GM21447 (cell line): ENCODE results near the gene USHBP1.
"Not testable (repeated sequence)": the region's sequence is repeated elsewhere in the genome, so short reads cannot be mapped to it uniquely, and the experiment has no call there.

Experiments used
- ATAC-seq: cut with Tn5 transposase; IDR thresholded peaks from one replicate; pipeline ENCODE4 v1.9.1; 2021; ENCODE audit not compliant: unreplicated experiment

Gene USHBP1

DNA sequence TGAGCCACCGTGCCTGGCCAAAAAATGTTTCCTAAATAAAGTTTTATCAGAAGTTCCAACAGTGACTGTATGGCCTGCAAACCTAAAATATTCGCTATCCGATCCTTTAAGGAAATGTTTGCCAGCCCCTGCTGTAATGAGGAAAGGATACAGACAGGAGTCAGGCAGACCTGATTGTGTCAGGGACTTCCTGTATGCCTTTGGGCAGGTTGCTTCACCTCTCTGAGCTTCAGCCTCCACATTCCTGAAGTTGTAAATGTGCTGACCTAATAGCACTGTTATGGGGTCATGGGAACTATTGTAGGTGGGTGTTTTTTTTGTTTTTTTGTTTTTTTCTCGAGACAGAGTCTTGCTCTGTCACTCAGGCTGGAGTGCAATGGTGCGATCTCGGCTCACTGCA is 32.4 kb upstream of the USHBP1 start:
- no peak for ATAC-seq

DNA sequence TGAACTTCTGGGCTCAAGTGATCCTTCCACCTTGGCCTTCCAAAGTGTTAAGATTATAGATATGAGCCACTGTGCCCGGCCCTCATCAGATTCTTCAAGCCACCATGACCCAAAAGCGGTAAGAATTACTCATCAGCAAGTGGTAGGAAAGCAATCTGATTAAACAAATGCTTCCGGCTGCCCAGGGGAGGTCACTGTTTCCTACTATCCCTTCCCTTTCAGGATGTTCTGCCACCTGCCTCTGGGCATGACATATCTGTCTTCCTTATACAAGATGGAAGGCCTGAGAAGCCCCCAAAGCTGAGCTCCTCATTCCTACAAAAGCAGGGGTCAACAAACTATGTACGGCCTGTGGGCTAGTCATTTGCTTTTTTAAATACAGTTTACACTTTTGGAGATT is 31.7 kb upstream of the USHBP1 start:
- ATAC-seq: no peak

DNA sequence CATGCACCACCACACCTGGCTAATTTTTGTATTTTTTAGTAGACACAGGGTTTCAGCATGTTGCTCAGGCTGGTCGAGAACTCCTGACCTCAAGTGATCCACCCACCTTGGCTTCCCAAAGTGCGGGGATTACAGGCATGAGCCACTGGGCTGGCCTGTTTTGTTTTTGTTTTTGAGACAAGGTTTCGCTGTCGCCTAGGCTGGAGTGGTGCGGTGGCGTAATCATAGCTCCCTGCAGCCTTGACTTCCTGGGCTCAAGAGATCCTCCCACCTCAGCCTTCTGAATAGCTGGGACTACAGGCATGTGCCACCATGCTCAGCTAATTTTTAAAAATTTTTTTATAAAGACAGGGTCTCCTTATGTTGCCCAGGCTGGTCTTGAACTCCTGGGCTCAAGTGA is 31.0 kb upstream of the USHBP1 start:
- not testable (repeated sequence) for ATAC-seq

DNA sequence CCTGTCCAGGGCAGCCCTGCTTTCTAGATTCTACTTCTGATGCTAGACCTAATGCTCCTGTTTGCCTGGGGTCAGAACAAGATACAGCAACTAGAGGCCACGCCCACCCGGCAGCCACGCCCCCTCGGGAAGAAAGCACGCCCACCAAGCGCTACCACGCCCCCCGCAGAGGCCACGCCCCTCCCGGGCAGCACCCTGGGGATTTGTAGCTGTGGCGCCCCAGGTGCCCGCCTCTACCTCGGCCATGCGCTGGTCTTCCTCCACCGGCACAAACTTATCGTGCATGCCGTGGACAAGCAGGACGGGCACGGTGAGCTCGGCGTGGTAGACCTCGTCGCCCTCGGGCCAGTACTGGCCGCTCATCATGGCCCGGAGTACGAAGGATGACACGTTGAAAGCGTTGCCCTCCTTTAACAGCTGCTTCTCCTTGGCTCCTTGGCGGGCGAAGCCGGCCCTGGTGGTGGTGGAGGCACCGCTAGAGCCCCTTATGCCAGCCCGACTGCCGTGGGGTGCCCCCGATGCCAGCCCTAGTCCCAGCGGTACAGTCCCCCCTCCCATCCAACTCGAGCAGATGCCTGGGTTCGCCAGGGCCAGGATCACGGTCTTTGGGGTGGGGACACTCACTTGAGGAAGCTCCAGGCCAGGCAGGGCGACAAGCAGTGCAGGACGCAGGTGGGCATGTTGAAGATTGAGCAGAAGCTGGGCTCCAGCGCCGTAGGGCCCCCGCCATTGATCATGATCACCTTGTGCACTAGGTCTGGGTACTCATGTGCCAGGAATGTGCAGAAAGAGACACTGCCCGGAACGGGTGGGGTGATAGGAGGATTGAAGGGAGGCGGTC is 29.7 kb upstream of the USHBP1 start:
- no peak for ATAC-seq

DNA sequence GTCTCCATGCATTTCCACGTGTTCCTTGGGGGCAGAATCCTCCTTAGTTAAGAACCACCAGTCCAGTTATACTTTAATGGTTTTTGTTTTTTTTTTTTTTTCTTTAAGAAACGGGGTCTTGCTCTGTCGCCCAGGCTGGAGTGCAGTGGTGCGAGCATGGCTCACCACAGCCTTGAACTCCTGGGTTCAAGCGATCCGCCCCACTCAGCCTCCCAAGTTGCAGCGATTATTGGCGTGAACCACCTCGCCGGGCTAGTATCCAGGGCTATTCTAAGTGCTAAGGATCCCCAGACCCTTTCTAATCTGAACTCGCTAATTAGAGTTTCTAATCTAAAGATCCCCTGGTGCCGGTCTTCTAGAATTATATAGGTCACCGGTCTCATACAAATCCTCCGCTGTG is 29.1 kb upstream of the USHBP1 start:
- no peak for ATAC-seq

DNA sequence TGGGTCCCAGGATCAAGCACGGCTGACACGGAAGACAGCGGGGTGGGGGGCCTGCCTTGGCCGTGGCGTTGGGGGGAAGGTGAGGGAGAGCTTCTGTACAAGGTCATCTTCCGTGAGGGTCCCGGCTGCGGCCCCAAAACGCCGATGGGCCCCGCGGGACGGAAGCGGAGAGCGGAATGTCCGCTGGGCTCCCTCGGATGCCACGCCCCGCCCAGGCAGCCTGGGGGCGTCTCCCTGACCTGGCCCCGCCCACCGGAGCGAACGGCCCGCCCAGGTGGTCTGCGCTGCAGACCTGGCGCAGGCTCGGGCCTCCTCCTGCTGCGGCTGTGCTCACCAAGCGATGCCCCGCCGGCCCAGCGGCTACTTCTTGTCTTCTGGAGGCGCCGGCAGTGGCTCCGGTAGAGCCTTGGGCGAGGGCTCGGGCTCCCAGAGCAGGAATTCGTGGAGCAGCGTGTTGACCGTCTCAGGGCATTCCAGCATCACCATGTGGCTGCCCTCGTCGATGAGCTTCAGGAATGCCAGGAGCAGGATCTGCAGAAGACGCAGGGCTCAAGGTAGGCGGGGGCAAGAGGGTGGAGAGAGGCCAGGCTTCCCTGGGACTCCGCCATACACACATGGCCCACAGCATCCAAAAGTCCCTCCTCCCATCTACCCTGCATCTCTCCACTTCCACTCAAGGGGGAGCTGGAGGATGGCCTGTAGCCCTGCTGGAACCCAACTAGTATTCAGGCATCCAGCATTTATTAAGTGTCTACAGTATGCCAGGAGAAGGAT is 27.9 kb upstream of the USHBP1 start:
- ATAC-seq: peak; percentile 87

DNA sequence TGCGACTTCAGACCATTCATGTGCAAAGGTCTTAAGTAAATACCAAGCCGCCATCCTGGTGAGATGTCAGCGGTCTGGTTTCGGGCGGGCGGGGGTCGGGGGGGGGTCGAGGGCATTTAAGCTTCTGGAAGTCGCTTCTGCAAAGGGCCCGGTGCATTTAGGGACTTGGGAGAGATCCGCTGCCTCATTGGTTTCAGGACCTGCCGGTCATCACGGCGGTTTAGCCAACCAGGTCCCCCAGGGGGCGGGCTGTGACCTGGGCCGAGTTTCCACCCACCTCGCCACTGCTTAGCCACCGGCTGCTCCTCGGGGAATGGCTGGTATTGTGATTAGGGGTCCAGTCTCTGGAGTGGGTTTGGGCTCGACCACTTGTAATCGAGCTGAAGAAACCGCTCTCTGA is 24.9 kb upstream of the USHBP1 start:
- ATAC-seq: no peak

DNA sequence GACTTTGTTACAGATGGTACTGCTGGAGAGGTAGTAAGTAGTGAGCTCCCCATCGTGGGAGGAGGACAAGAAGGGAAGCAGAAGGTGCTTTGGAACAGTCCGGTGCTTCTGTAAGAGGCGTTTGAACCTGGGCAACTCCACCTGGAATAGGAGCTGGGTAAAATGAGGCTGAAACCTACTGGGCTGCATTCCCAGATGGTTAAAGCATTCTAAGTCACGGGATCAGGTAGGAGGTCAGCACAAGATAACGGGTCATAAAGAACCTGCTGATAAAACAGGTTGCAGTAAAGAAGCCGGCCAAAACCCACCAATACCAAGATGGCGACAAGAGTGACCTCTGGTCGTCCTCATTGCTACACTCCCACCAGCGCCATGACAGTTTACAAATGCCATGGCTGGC is 22.2 kb upstream of the USHBP1 start:
- no peak for ATAC-seq

DNA sequence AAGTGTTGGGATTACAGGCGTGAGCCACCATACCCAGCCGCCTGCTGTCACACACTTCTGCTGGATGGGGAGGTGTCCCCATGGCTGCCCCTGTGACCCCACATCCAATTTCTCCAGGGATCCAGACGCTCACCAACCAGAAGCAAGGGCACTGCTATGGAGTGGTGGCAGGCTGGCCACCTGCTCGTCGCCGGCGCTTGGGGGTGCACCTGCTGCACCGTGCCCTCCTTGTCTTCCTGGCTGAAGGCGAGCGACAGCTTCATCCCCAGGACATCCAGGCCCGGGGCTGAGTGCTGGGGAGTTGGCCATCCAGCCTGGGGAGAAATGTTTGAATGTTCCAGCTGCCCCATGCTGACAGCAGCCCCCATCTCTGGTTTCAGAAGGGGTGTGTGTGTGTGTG is 21.7 kb upstream of the USHBP1 start:
- no peak for ATAC-seq

DNA sequence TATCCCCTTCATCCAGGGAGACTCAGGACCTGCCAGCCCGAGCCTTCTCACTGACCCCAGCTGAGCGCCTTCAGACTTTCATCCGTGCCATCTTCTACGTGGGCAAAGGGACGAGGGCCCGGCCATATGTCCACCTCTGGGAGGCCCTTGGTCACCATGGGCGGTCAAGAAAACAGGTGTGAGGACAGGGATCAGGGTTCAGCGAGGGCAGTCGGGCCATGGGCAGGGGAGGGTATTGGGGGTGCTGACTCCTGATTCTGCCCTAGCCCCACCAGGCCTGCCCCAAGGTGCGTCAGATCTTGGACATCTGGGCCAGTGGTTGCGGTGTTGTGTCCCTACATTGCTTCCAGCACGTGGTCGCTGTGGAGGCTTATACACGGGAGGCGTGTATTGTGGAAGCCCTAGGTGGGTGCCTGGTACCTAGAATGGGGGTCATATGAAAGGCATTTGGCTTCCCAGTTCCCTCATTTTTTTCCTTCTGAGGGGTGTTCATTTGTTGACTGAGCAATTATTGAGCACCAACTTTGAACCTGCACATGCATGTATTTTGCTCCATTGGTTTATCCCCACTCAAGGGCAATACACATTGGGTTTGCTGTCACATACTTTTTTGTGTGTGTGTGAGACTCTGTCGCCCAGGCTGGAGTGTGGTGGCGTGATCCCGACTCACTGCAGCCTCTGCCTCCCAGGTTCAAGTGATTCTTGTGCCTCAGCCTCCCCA is 21.0 kb upstream of the USHBP1 start:
- ATAC-seq: no peak

DNA sequence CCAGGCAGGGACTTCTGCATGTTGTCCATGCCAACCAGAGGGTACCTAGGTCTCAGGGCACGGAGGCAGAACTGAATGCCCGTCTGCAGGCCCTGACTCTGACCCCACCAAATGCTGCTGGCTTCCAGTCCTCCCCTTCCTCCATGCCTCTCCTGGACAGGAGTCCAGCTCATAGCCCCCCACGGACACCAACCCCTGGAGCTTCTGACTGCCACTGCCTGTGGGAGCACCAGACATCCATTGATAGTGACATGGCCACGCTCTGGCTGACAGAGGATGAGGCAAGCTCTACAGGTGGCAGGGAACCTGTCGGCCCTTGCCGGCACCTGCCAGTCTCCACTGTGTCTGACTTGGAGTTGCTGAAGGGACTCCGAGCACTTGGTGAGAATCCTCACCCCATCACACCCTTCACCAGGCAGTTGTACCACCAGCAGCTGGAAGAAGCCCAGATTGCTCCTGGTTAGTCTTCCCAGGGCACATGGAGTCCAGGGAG is 19.0 kb upstream of the USHBP1 start:
- no peak for ATAC-seq

DNA sequence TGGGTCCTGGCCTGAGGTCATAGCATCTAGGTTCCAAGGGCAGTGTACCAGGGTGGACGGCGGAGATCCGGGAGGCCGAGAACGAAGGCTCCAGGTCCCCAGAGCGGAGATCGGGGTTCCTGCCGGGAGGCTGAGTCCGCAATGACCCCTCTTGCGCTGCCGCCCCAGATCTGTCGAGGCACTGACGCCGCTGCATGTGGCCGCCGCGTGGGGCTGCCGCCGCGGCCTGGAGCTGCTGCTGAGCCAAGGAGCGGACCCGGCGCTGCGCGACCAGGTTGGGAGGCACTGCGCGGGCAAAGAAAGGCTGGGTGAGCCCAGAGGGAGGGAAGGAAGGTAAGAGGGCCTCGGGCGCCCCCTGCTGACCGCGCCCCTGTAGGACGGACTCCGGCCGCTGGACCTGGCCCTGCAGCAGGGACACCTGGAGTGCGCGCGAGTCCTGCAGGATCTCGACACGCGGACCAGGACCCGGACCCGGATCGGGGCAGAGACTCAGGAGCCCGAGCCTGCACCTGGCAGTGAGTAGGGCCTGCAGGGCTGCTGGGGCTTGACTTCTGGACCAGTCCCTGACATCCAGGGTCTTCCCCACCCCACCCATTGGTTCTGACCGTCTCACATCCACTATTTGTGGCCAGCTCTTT is 18.1 kb upstream of the USHBP1 start:
- peak; percentile 50 for ATAC-seq

DNA sequence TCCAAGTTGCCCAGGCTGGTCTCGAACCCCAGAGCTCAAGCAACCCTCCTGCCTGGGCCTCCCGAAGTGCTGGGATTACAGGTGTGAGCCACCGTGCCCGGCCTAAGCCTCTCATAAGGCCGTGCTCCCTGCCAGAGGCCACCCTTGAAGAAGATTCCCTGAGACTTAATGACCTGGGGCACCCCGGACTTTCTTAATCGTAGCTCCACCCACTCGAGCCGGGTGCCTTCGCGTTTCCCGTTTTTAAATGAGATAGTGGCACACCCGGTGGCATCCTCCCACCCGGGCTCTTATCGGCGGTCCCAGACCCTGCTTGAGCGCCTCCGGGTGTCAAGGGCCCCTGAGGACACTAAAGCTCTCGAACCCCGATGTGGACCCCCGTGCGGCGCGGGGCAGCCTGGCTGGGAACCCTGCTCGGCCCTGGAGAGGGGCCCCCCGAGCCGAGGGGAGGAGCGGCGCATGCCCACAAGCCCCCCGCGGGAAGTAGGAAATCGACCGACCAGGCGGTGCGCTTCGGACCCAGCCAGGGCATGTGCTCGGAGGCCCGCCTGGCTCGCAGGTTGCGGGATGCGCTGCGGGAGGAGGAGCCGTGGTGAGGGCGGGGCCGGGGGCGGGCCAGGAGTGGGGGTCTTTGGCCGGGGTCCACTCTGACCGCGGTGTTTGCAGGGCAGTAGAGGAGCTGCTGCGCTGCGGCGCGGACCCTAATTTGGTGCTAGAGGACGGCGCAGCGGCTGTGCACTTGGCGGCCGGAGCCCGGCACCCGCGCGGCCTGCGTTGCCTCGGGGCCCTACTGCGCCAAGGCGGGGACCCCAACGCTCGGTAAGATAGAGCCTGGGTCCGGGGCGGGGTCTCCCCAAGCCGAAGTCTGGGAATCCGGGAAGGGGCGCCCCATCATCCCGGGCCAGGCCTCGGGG is 17.1 kb upstream of the USHBP1 start, which contains the start of gene ANKLE1:
Gene ANKLE1 (plus strand): TSS at position 511 of the 914 bp plus-strand sequence. CDS start 20 bp downstream, at position 531.
- peak; percentile 14 for ATAC-seq

DNA sequence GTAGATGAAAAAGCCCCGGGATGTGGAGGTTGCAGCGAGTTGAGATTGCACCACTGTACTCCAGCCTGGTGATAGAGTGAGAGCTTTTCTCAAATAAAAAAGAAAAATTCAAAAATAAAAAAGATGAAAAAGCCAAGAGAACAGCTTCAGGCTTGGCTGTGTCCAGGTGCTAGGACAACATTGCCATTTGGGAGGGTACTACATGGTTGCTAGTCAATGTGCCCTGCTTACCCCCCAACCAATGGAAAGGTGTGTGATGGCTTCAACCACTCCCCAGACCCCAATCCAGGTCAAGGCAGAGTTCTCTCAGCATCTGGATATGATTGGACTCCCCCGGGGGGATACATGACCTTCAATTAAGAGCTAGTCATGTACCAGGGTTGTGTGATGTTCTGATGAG is 14.9 kb upstream of the USHBP1 start:
- no peak for ATAC-seq

DNA sequence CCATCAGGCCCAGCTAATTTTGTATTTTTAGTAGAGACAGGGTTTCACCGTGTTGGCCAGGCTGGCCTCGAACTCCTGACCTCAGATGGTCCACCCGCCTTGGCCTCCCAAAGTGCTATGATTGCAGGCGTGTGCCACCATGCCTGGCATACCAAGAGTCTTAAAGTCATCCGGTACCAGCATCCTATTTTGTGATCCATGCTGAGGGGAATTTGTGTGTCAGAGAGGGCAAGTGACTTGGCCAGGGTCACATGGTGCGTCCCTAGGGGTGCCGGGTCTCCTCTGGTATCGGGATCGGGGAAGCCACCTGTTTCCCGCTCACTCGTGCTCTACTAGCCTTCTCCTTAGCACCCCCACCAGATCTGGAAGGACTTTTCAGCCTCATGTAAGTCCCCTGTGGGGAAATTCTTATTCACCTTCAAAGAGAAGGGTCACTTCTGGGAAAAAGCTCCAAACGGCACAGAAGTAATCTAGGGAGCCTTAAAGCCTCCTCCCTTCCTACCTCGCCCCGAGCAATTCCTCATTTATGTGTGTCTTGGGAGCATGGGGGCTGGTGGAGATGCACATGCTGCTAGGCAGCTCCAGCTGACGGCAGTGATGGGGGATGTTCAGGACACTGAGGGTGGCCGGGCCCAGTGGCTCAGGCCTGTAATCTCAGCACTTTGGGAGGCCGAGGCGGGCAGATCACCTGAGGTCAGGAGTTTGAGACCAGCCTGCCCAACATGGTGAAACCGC is 11.1 kb upstream of the USHBP1 start:
- no peak for ATAC-seq

DNA sequence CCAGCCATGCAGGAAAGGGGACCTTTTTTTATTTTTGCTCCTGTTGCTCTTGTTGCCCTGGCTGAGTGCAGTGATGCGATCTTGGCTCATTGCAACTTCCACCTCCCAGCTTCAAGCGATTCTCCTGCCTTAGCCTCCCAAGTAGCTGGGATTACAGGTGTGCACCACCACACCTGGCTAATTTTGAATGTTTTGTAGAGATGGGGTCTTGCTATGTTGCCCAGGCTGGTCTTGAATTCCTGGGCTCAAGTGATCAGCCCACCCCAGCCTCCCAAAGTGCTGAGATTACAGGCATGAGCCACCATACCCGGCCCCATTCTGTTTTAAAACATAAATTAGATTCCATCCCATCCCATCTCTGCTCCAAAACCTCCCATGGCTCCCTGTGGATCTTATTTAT is 10.3 kb upstream of the USHBP1 start:
- ATAC-seq: not testable (repeated sequence)

DNA sequence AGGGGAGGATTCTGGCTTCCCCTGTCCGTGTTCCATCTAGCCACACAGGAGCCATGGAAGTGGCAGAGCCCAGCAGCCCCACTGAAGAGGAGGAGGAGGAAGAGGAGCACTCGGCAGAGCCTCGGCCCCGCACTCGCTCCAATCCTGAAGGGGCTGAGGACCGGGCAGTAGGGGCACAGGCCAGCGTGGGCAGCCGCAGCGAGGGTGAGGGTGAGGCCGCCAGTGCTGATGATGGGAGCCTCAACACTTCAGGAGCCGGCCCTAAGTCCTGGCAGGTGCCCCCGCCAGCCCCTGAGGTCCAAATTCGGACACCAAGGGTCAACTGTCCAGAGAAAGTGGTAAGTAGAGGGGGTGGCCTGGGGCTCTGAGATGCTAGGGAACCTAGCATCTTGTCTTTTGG is 4.2 kb upstream of the USHBP1 start:
- ATAC-seq: no peak

DNA sequence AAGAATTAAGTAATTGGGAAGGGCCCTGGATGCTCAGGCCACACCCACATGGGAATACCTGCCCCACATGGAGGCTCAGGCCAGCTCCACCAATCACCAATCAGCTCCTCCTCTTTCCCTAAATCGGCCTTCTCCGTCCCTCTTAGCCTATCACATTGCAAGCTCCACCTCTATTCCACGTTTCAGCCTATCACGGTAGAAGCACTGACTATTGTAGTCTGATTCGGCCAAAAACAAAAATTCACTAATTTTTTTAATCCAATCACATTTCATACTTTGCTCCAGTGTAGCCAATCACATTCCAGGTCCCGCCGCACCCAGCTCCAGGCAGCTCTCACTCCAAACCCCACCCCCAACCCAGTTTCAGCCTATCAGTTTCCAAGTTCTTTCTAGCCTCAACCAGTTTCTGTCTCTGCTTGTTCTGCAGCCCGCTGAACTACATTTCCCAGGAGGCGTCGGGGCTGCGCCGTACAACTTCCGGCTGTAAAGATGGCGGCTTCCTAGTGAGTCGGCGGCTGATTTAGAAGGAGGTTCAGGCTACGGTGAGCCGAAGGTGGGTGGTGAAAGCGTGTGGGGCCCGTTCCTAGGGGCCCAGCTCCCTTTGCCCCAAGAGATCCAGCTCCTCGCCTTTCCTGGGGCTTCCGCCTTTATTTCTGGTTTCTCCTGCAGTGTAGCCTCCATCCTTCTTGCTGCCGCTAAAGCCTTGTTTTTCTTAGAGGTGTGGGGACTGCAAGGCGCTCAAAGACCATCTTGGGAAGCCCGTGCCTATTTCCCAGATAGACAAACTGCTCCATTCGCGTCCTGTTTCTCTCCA is 2.6 kb upstream of the USHBP1 start, which contains the start of gene BABAM1:
Gene BABAM1 (plus strand): TSS at position 469 of the 814 bp plus-strand sequence. CDS start 1,364 bp downstream, outside the sequence.
- peak; percentile 91 for ATAC-seq
